Heart right ventricle (tissue), 16 donors: ENCODE data around the gene MYLK. TPM values are rescaled to one million over a fixed set of nuclear protein-coding genes. Genes with fewer than 3 reads are reported as not detected.

Experiments used
- ATAC-seq, 8 donors: fragments of 200-7000 bp; cut with Tn5 transposase; one replicate each; pipeline ENCODE4 v1.9.1; 2020; ENCODE audit warnings: mild to moderate bottlenecking in 8 of 8, moderate library complexity in 8 of 8, moderate number of reproducible peaks in 1 of 8
- DNase-seq, 2 donors: peaks; one replicate each; pipeline ENCODE4 v3.0.0-alpha.2; 2020
- H3K27ac ChIP-seq, 10 donors: fragments of 200-600 bp; sonication (generic) in 2 of 10; one replicate each; pipeline versions ENCODE4 v1.5.0 to v1.8.0; 2020 to 2022; ENCODE audit warnings: mild to moderate bottlenecking in 3 of 10
- H3K27me3 ChIP-seq, 7 donors: fragments of 200-600 bp; one replicate each; pipeline ENCODE4 v1.8.0; 2021 to 2022; ENCODE audit warnings: mild to moderate bottlenecking in 2 of 7
- H3K36me3 ChIP-seq, 9 donors: fragments of 200-600 bp; sonication (generic) in 1 of 9; one replicate each; pipeline versions ENCODE4 v1.5.0 to v1.8.0; 2020 to 2022; ENCODE audit warnings: mild to moderate bottlenecking in 2 of 9
- H3K4me1 ChIP-seq, 9 donors: fragments of 200-600 bp; sonication (generic) in 1 of 9; one replicate each; pipeline versions ENCODE4 v1.5.0 to v1.8.0; 2020 to 2022; ENCODE audit warnings: mild to moderate bottlenecking in 4 of 9
- H3K4me3 ChIP-seq, 10 donors: fragments of 200-600 bp; sonication (generic) in 2 of 10; one replicate each; pipeline versions ENCODE4 v1.5.0 to v1.8.0; 2020 to 2022; ENCODE audit warnings: mild to moderate bottlenecking in 7 of 10, moderate library complexity in 2 of 10
- H3K9me3 ChIP-seq, 11 donors: fragments of 200-600 bp in 10 of 11; sonication (generic) in 2 of 11; one replicate each; pipeline versions ENCODE4 v1.5.0 to v1.8.0; 2013 to 2022; ENCODE audit warnings: mild to moderate bottlenecking in 2 of 11, control low read depth in 1 of 11, moderate library complexity in 1 of 11
- CTCF ChIP-seq, 9 donors: fragments of 200-600 bp; sonication (generic) in 2 of 9; IDR thresholded peaks; one replicate each; pipeline versions ENCODE4 v1.5.0 to v1.8.0; 2021 to 2022; ENCODE audit warnings: antibody characterized with exemption in 9 of 9, mild to moderate bottlenecking in 5 of 9, moderate library complexity in 1 of 9
- WGBS, 2 donors: extraction: QIAGEN DNeasy Blood & Tissue Kit; methylation state at CpG; one replicate each; pipeline ENCODE4 v1.1.7; 2013; ENCODE audit warnings: inconsistent platforms in 1 of 2; 5-methylcytosine and 5-hydroxymethylcytosine counted together
- intact Hi-C, 10 donors: fragments of 100-400 bp; cut with DNase I; formaldehyde crosslinking; loops; one replicate each; pipeline versions ENCODE4 v1.11.1 to v1.14.2; 2022
- polyA plus RNA-seq, 2 donors: library from polyadenylated mRNA; stranded (reverse); fragments of 200-250 nt; gene quantifications; one replicate each; pipeline ENCODE4 v1.2.3, GENCODE V29; 2013
- total RNA-seq, 10 donors: library from RNA; stranded (reverse); fragmentation: NEBNext Ultra II Directional in 3 of 10; extraction: Animal tissue kit (Norgen Biotek cat#: 25700) in 3 of 10; gene quantifications; one replicate each; pipeline versions ENCODE4 v1.2.1 to v1.2.4, GENCODE V29; 2021 to 2023
- donor health status: Arrhythmogenic right ventricular cardiomyopathy.
- donor health status: ischemic (EF 13 %, LVEDD 7.1; RV severe dilation, severe dysfunction).
- donor health status: healthy with polysubstance abuse.
- donor health status: DM: no; HTN: yes; CAD: no.
- donor health status: DM: no; HTN: no; CAD: no.
- donor health status: ischemic (EF 25% LVEDD 6.9; RV normal size, moderate dysfunction).
- donor health status: ischemic (EF 25% LVEDD 5.7; RV mildly dilated, moderate dysfunction).
- donor health status: healthy.
- donor health status: DM: yes; HTN: yes; CAD: no.
- donor health status: Ischemic cardiomyopathy.
- donor health status: ischemic (EF 35%, LVEDD 5.7; RV mildly dilated, moderate dysfunction).
- donor health status: nonischemic (EF 11% LVEDD 7.7; RV severe dilation, severe dysfunction).
- donor health status: DM: yes; HTN: yes; CAD: no.
- donor health status: PGD.
- donor health status: ischemic (EF 29% LVEDD 5.4; RV normal size, mild dysfunction).
- donor health status: nonischemic (EF 23%, LVEDD 6.1; RV moderate dilation, normal function).

Gene MYLK
- total and polyA plus RNA-seq, 12 donors: 5.6 to 20.6 (median 11.6) TPM

- no peak overlapping the region for H3K4me3 ChIP-seq
- no peaks in the 10 kb centered on the region for H3K9me3 ChIP-seq
- H3K4me1 ChIP-seq: peaks cover 0 to under 1% (median 0%) of the 10 kb centered on the region in 9 donors
- no peak for DNase-seq
- no peaks in the 10 kb centered on the region for H3K36me3 ChIP-seq
- no peak for ATAC-seq
- no peak overlapping the region for H3K27ac ChIP-seq
- no peak for TF ChIP-seq CTCF (IDR thresholded peaks at IDR 0.05)
- peaks cover 0 to 3% (median 0%) of the 10 kb centered on the region in 7 donors for H3K27me3 ChIP-seq
- intact Hi-C loops: no loop called here
- whole genome bisulfite sequencing, 2 donors: 87 to 89% methylated on average over 9 of the region's 9 CpGs
Measured at GRCh38 chr3:123789160-123789559, 95.0 kb downstream of the MYLK start.

- intact Hi-C loops: no loop called here
- H3K4me1 ChIP-seq: peaks cover 0 to 5% (median 0%) of the 10 kb centered on the region in 9 donors
- no peaks in the 10 kb centered on the region for H3K36me3 ChIP-seq
- H3K27me3 ChIP-seq: peaks cover 0 to 3% (median 0%) of the 10 kb centered on the region in 7 donors
- DNase-seq (no peak), ATAC-seq (no peak)
- no peak overlapping the region for H3K4me3 ChIP-seq
- no peaks in the 10 kb centered on the region for H3K9me3 ChIP-seq
- no peak for TF ChIP-seq CTCF (IDR thresholded peaks at IDR 0.05)
- H3K27ac ChIP-seq: no peak overlapping the region
- 74 to 85% methylated on average over 2 of the region's 2 CpGs for WGBS, 2 donors
Measured at GRCh38 chr3:123788710-123789109, 95.4 kb downstream of the MYLK start.

GRCh38 chr3:123787133-123787532, 97.0 kb downstream of the MYLK start:
- Histone ChIP-seq H3K4me3 (no peak overlapping the region), H3K9me3 (no peaks in the 10 kb centered on the region), H3K4me1 (peaks cover 0 to 12% (median 0%) of the 10 kb centered on the region in 9 donors), H3K36me3 (no peaks in the 10 kb centered on the region), H3K27me3 (peaks cover 0 to 3% (median 0%) of the 10 kb centered on the region in 7 donors), H3K27ac (no peak overlapping the region)
- DNase-seq: no peak
- intact Hi-C loops: no loop called here
- no peak for ATAC-seq
- 86 to 95% methylated on average over 5 of the region's 5 CpGs for WGBS, 2 donors
- no peak for TF ChIP-seq CTCF (IDR thresholded peaks at IDR 0.05)

- TF ChIP-seq CTCF (IDR thresholded peaks at IDR 0.05): no peak
- Histone ChIP-seq H3K4me1 (peaks cover 0 to 12% (median 0%) of the 10 kb centered on the region in 9 donors), H3K4me3 (no peak overlapping the region), H3K36me3 (no peaks in the 10 kb centered on the region), H3K27me3 (peaks cover 0 to 3% (median 0%) of the 10 kb centered on the region in 7 donors), H3K27ac (no peak overlapping the region), H3K9me3 (no peaks in the 10 kb centered on the region)
- DNase-seq: no peak
- intact Hi-C loops: no loop called here
- ATAC-seq: no peak
- WGBS, 2 donors: 96 to 98% methylated on average over 3 of the region's 3 CpGs
Measured at GRCh38 chr3:123785602-123786001, 98.5 kb downstream of the MYLK start.
